Endothelial cell of umbilical vein (primary cell): ENCODE data around the gene SSBP3. TPM values are rescaled to one million over a fixed set of nuclear protein-coding genes. Genes with fewer than 3 reads are reported as not detected.

Experiments
- BruUV-seq: library from RNA; stranded (reverse); fragments of 400-500 nt; replicated peaks from 2 replicates; lab custom pipeline; 2021; lab: Mats Ljungman, UMichigan
- CTCF ChIA-PET: fragments of 300-600, 350-600 bp; sonication (Branson Sonifier 250); formaldehyde crosslinking; loops from one replicate; lab custom pipeline; 2021; ENCODE audit warnings: antibody characterized with exemption, inconsistent platforms; lab: Charles Lee
- POLR2A ChIA-PET: fragments of 300-600, 350-600 bp; sonication (Branson Sonifier 250); formaldehyde crosslinking; loops from one replicate; lab custom pipeline; 2021; ENCODE audit warnings: antibody characterized with exemption, inconsistent platforms; lab: Charles Lee
- DNase-seq: peaks from one replicate; pipeline ENCODE4 v3.0.0-alpha.2; 2011; ENCODE audit warnings: low read depth, low spot score
- FAIRE-seq: peaks from 2 replicates; lab custom pipeline; 2011; peaks lifted over from hg19 to GRCh38; lab: Jason Lieb, UNC
- H2AFZ ChIP-seq: 2 replicates; pipeline ENCODE4 v1.6.0; 2012; ENCODE audit warnings: low read depth, low read length, control low read depth, inconsistent platforms
- H3K27ac ChIP-seq: 2 replicates; pipeline ENCODE4 v1.5.1; 2011; ENCODE audit warnings: low read depth, mild to moderate bottlenecking, control low read depth, low read length, moderate library complexity; ENCODE audit not compliant: insufficient read depth
- H3K27me3 ChIP-seq, 2 experiments: 2 replicates each; pipeline versions ENCODE4 v1.6.0 to v1.6.1; 2011; ENCODE audit warnings: low read length in 2 of 2, mixed read lengths in 1 of 2; ENCODE audit not compliant: control insufficient read depth in 2 of 2, insufficient read depth in 2 of 2
- H3K36me3 ChIP-seq, 2 experiments: 2 replicates in 1 of 2; 3 replicates in 1 of 2; pipeline ENCODE4 v1.5.1; 2011; ENCODE audit warnings: low read length in 2 of 2, mild to moderate bottlenecking in 1 of 2, moderate library complexity in 1 of 2; ENCODE audit not compliant: control insufficient read depth in 2 of 2, insufficient read depth in 2 of 2; ENCODE audit errors: extremely low read depth in 1 of 2
- H3K4me1 ChIP-seq: 3 replicates; pipeline ENCODE4 v1.5.1; 2011; ENCODE audit warnings: mild to moderate bottlenecking, low read length; ENCODE audit not compliant: control insufficient read depth, insufficient read depth; ENCODE audit errors: extremely low read depth
- H3K4me2 ChIP-seq: 2 replicates; pipeline ENCODE4 v1.6.1; 2011; ENCODE audit warnings: low read length, control low read depth, mixed read lengths; ENCODE audit not compliant: insufficient read depth
- H3K4me3 ChIP-seq, 3 experiments: fragments of 200-600 bp in 1 of 3; sonication (generic), shearing (Covaris generic) in 1 of 3; replicated peaks in 1 of 3; 2 replicates each; pipeline ENCODE4 v1.5.1; 2011 to 2016; ENCODE audit warnings: control low read depth in 3 of 3, low read length in 3 of 3, mild to moderate bottlenecking in 2 of 3, inconsistent platforms in 1 of 3, low read depth in 1 of 3, moderate library complexity in 1 of 3; ENCODE audit not compliant: insufficient read depth in 1 of 3
- H3K79me2 ChIP-seq: 2 replicates; pipeline ENCODE4 v1.6.0; 2012; ENCODE audit warnings: low read length, inconsistent platforms; ENCODE audit not compliant: control insufficient read depth, insufficient read depth
- H3K9ac ChIP-seq: replicated peaks from 2 replicates; pipeline ENCODE3; 2011; ENCODE audit warnings: low read length, control low read depth; ENCODE audit not compliant: insufficient read depth; ENCODE audit errors: extremely low read depth
- H3K9me1 ChIP-seq: replicated peaks from 3 replicates; pipeline ENCODE4 v1.6.0; 2011; ENCODE audit warnings: mild to moderate bottlenecking, low read length; ENCODE audit not compliant: control insufficient read depth, insufficient read depth; ENCODE audit errors: extremely low read depth
- H3K9me3 ChIP-seq: replicated peaks from 2 replicates; pipeline ENCODE4 v1.5.1; 2012; ENCODE audit warnings: low read length, inconsistent platforms; ENCODE audit not compliant: control insufficient read depth, insufficient read depth
- H4K20me1 ChIP-seq: replicated peaks from 2 replicates; pipeline ENCODE3; 2011; ENCODE audit warnings: mild to moderate bottlenecking, low read length; ENCODE audit not compliant: control insufficient read depth, insufficient read depth; ENCODE audit errors: extremely low read depth
- EZH2 ChIP-seq: IDR thresholded peaks from 2 replicates; pipeline ENCODE4 v1.6.1; 2012; ENCODE audit warnings: borderline replicate concordance, low read depth, mild to moderate bottlenecking, moderate library complexity, low read length, inconsistent platforms; ENCODE audit not compliant: severe bottlenecking
- FOS ChIP-seq: IDR thresholded peaks from 2 replicates; pipeline ENCODE4 v1.6.1; 2011; ENCODE audit warnings: mild to moderate bottlenecking, low read length, moderate library complexity, borderline replicate concordance; ENCODE audit not compliant: insufficient read depth
- GATA2 ChIP-seq: IDR thresholded peaks from 2 replicates; pipeline ENCODE4 v1.7.0; 2011; ENCODE audit warnings: low read depth, mild to moderate bottlenecking, moderate library complexity, mixed read lengths, low read length; ENCODE audit not compliant: insufficient read length, insufficient read depth
- JUN ChIP-seq: IDR thresholded peaks from 2 replicates; pipeline ENCODE4 v1.6.1; 2011; ENCODE audit warnings: borderline replicate concordance, low read depth; ENCODE audit not compliant: insufficient read length, insufficient read depth
- MAX ChIP-seq: IDR thresholded peaks from 2 replicates; pipeline ENCODE4 v1.6.1; 2011; ENCODE audit not compliant: insufficient read depth, insufficient read length
- MYC ChIP-seq: IDR thresholded peaks from one replicate; pipeline ENCODE4 v1.6.1; 2011; ENCODE audit warnings: mild to moderate bottlenecking, low read depth, low read length
- POLR2A ChIP-seq: IDR thresholded peaks from 2 replicates; pipeline ENCODE4 v1.6.1; 2012; ENCODE audit warnings: low read depth, mild to moderate bottlenecking, control low read depth, low read length
- POLR2AphosphoS5 ChIP-seq: IDR thresholded peaks from 2 replicates; pipeline ENCODE4 v1.6.1; 2012; ENCODE audit warnings: low read depth, mild to moderate bottlenecking, control low read depth, low read length, moderate library complexity; ENCODE audit not compliant: insufficient read depth
- dilution Hi-C: fragments of 300-500 bp; cut with MboI; formaldehyde crosslinking; loops from one replicate; pipeline ENCODE4 v1.15.0; 2019; ENCODE audit warnings: low sequenced_read_pairs; ENCODE audit not compliant: extremely low pct_ligation_motif_present
- intact Hi-C: fragments of 100-400 bp; cut with micrococcal nuclease; formaldehyde crosslinking; loops from one replicate; pipeline ENCODE4 v1.10.0; 2022
- polyA plus RNA-seq, 4 experiments: library from polyadenylated mRNA; depleted of rRNA in 3 of 4; stranded (reverse) in 3 of 4; unstranded in 1 of 4; fragments of >200 nt; gene quantifications; 2 replicates each; pipeline versions ENCODE4 v1.2.1 to v1.2.3, GENCODE V29; 2011 to 2012; ENCODE audit warnings: missing spikeins in 1 of 4
- total RNA-seq: library from RNA; stranded (reverse); gene quantifications from 2 replicates; pipeline ENCODE4 v1.2.3, GENCODE V29; 2021
- TF ChIP-seq, protein P1 (sequence below), 2 donors: IDR thresholded peaks; 1 replicate in 1 of 2; 2 replicates in 1 of 2; pipeline ENCODE4 v1.5.1; 2011; ENCODE audit warnings: low read length in 2 of 2, mild to moderate bottlenecking in 2 of 2, moderate library complexity in 2 of 2, control low read depth in 1 of 2, inconsistent platforms in 1 of 2, low read depth in 1 of 2; ENCODE audit not compliant: insufficient read depth in 1 of 2; ENCODE audit errors: extremely low read depth in 1 of 2

Gene SSBP3
- total and polyA plus RNA-seq, 2 donors (not counting 3 experiments of a cell fraction or from before 2014, with no cell fraction given): 44.9 to 59.4 TPM

DNA sequence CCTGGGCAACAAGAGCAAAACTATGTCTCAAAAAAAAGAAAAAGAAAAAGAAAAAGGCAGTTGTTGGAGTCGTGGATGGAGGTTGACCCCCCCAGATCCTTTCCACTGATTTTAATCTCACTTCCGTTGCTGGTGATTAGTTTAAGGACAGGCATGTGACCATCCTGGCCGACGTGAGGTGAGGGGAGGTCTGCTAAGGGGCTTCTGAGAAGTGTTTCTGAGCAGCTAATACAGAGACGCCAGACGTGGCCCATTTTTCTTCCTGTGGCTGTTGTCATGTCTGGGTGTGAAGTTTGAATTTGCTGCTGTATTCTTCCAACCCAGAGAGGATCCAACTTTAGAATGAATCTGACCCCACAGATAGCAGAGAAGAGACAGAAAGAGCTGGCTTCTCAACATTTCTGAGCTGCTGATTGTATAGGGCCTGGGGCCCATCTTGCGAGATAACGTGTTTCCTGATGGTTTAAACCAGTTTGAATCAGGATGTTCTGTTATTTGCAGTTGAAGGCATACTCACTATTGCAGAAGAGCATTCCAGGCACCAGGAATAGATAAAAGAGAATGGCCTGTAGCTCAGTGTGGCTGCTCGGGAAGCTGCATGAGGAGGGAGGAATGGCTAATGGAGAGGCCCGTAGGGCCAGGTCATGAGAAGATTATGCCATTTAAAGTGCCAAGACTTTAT, 22.8 kb upstream of the SSBP3 start:
- Histone ChIP-seq H3K4me3 (no peak overlapping the region), H3K27ac (no peak overlapping the region), H3K9ac (no peak overlapping the region), H3K4me2 (no peak overlapping the region), H2AFZ (no peak overlapping the region), H3K27me3 (peaks cover 0 to 2% of the 10 kb centered on the region in 2 experiments), H3K9me3 (no peaks in the 10 kb centered on the region), H4K20me1 (no peaks in the 10 kb centered on the region), H3K36me3 (no peaks in the 10 kb centered on the region), H3K79me2 (no peaks in the 10 kb centered on the region), H3K9me1 (no peaks in the 10 kb centered on the region), H3K4me1 (no peaks in the 10 kb centered on the region)
- ChIA-PET CTCF (interaction anchor here (0.5 to 2.8 kb wide), 3 partner anchors 10 to 578 kb away, joined by 3 to 6 read pairs (median 3); no protein-coding TSS in a partner anchor), POLR2A (no interaction called here)
- FAIRE-seq (no peak), DNase-seq (no peak)
- TF ChIP-seq FOS (no peak), POLR2AphosphoS5 (no peak), JUN (no peak), POLR2A (no peak), MYC (no peak), MAX (no peak), GATA2 (no peak), EZH2 (no peak)
- TF ChIP-seq, protein P1, sequence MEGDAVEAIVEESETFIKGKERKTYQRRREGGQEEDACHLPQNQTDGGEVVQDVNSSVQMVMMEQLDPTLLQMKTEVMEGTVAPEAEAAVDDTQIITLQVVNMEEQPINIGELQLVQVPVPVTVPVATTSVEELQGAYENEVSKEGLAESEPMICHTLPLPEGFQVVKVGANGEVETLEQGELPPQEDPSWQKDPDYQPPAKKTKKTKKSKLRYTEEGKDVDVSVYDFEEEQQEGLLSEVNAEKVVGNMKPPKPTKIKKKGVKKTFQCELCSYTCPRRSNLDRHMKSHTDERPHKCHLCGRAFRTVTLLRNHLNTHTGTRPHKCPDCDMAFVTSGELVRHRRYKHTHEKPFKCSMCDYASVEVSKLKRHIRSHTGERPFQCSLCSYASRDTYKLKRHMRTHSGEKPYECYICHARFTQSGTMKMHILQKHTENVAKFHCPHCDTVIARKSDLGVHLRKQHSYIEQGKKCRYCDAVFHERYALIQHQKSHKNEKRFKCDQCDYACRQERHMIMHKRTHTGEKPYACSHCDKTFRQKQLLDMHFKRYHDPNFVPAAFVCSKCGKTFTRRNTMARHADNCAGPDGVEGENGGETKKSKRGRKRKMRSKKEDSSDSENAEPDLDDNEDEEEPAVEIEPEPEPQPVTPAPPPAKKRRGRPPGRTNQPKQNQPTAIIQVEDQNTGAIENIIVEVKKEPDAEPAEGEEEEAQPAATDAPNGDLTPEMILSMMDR (IDR thresholded peaks at IDR 0.05; ENCODE audit: extremely low read depth in 1 of 2, insufficient read depth in 1 of 2, low read depth in 1 of 2, low read length in 2 of 2): no peak
- dilution Hi-C loops: no loop called here
- no TSS peak for BruUV-seq
- intact Hi-C loops: no loop called here
